NCI-H2081 treated with DMSO at 0.1 percent for 48 hours (cell line): ENCODE data around the gene CHSY1.

Experiments
- DNase-seq: peaks from one replicate; lab custom pipeline; 2025; lab: John Stamatoyannopoulos, UW

CHSY1 gene

DNA sequence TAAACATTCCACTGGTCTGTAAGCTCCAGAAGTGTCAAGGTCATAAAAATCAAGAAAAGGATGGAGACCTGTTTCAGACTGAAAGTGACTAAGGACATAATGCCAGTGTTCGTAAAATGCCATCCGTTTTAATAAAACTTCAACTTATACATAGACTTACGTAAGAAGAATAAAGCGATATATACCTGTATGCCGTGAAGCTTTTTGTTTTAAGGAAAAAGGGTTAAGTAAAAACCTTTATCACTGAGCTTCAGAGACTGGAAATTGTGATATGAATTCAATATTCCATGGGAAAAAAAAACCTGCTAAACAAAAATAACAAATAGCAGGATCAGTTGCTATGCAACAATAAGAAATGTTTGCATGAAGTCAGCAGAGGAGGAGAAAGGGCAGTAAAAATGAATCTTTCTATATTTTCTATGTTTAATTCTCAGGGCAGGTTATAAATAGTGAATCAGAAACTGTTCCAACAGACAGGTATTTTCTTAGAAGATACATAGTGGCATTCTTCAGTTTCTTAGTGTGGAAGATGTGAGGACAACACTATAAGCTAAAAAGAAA is 42.5 kb downstream of the CHSY1 start:
- DNase-seq = no peak

DNA sequence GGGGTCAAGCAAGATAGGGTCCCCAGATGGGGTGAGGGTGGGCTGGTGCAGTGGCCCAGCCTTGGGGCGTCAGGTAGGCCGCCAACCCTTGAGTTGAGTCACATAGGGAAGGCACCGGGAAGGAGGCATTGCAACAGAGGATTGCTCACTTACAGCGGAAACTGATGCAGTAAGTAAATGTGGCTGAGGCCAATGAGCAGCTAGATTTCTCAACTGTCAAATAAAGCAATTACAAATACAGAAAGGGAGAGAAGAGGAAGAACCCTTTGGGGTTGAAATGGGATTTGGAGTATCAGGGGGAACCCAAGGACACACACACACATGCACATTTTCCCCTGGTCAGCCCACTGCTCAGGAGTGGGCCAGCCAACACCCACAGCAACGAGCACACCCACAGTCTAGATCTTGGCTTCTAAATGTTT is 44.0 kb downstream of the CHSY1 start:
- no peak for DNase-seq

DNA sequence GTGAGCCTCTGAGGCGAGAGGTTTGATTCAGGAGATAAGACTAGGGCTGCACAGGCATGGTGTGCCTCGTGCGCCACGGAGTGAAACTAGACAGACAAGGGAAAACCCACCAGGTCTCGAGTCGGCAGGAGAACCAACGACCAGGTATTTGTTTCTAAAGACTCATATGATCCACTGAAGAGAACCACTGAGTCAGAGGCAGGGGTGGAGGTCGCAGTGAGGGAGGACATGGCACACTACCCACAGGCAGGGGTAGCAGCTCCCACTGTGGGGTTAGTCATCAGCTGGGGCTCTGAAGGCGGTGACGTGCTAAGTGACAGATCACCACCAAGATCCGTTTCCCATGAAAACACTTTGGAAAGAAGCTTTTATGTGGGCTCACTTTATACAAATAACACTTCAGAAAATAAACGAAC is 45.7 kb downstream of the CHSY1 start:
- no peak for DNase-seq

DNA sequence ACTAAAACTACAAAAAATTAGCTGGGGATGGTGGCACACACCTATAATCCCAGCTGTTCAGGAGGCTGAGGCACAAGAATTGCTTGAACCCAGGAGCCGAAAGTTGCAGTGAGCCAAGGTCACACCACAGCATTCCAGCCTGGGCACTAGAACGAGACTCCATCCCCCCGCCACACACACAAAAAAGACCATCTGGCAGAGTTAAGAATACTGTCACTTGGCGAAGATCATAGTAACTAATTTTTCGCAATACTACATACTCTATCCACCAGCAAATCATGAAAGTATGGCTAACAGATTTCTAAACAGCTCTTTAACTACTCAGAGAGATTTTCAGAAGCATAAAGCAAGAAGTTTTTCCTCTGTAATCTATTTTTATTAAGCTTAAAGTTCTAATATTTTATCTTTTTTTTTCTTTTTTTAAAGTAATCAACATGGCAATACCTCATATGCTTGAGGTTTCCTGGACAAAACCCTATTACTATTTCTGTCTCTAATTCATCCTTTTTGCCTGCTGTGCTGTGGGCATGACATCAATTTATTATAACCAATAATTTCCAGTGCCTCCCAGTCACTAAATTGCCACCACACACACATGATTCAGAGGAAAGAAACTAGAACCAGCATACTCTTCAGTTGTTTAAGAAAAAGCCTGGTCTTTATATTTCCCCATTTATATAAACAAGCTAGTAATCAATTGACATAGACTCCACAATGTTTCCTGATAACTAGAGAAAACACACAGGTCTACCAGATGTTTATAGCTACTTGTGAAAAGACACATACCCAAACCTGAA is 46.9 kb downstream of the CHSY1 start:
- DNase-seq = no peak

DNA sequence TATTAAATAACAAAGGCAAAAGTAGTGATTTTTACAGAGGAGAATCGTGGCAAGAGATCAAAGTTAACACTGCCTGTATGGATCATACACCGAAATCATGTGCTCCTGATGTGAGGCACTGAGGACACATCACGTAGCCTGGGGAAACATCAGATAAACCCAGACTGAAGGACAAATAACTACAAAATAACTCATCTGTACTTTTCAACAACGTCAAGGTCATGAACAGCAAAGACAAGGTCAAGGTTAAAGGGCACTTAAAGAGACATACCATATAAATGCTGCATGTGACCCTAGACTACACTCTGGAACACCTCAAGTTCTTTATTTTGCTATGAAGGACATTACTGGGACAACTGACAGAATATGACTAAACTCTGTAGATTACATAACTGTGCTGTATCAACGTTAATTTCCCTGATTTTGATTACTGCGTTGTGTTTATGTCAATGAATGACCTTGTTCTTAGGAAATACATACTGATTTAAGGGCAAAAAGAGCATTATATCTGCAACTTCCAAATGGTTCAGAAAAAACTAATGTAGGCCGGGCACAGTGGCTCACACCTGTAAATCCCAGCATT is 48.1 kb downstream of the CHSY1 start:
- no peak for DNase-seq

DNA sequence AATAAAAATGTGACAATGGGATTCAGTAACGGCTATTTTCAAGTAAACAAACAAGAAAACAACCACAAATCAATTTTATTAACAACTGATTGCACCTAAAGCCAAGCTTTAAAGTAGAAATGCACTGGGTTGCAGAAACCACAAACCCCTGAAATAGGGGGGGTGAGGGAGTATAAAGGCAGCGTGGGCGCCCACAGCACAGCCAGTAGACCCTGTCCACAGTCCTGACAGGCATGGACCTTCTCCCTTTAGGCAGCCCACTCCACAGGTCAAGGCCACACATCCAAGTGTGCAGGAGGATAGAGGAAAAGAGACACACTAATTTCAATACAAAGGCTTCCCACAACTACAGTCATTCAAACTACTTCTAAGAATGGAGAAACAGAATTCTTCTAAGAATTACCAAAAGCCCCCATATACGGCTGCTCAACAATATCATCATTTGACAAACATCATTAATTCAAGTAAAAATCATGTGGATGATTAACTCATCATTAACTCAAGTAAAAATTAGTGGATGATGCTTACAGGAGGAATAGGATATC is 48.7 kb downstream of the CHSY1 start:
- DNase-seq = no peak

DNA sequence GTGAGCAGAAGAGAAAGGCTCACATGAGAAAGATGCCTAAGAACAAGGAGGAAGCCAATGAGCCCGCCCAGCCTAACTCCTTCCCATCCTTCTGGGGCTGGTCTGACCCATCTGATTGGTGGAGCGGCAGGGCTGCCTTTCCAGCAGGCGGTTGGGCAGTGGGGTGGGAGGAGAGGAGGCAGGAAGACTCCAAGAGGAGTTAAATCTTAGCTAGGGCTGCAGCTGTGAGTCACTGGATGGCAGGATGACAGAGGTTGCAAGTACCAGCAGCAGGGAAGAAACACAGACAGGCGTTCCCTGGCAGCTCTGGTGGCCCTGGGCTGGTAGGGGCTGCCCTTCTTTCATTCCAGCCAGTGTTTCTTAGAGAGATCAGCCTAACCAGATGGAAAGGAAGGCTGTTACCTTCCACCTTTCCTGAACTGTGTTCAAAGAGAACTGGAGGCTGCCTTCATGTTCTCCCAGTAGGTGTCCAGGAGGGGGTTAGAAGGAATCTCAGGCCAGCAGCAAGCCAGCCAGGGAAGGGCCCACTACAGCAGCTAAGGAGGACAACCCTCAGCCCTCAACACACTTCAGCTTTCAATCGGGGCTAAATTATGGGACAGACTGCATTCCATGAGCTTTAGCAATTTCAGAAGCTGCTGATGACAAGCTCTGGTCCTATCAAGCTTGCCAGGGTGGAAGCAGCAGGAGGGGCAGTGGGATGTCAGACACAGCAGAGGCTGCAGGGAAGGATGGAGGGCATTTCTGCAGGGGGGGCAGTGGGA is 50.3 kb downstream of the CHSY1 start:
- no peak for DNase-seq

DNA sequence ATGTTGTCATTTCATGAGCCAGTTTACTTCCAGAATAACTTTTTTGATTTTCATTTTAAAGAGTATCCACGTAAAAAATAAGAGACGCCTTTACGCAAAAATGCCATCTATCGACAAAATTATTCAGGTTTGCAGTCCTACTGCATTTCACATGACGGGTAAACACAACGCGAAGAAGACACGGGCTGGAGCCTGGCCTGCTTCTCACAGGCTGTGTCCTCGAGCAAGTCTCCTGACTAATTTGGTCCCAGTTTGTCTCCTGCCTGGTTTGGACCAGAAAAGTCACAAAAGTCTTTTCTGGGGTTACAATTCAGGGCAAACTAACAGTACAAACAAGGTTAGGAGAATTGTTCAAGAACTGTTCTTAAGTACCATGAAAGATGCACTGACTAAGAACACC is 51.7 kb downstream of the CHSY1 start:
- no peak for DNase-seq

DNA sequence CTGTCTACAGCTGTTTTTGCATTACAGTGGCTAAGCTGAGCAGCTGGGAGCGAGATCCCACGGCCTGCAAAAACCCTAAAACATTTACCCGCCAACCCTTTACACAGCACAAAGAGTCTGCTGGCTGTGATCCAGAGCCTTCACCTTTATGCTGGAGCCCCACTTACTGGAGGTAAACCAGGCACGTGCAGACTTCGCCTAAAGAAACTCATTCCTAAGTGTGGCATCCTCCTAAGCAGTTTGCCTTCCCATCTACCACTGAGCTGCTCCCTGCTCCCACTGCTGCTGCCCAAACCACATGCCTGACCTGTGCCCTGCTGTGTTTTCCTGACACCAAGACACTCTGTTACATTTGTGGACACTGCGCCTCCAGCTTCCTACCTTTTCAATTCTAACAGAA is 53.0 kb downstream of the CHSY1 start:
- DNase-seq = no peak

DNA sequence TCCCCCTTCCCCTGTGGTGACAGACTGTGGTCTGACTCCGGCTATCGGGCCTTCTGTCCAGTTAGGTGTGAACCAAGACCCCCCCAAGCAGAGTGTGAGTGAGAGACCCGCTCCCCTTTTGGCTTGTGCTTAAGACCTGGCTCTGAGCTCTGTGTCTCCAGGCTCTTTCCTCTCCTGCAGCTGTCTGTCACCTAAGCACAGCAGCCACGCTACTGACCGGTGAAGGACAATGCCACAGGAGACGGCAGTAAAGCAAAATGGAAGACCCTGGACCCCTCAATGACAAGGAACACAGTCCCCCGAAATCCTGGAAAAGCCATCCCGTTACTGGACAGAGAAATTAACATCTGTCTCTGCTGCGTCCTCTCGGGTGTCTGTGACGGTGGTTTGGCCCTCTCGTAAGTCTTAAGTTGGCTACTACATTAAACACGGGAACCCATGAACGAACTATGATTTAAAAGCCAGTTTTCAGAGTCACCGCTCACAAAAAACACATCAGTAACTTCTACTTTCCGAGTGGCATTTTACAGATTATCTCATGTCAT is 53.7 kb downstream of the CHSY1 start:
- no peak for DNase-seq

DNA sequence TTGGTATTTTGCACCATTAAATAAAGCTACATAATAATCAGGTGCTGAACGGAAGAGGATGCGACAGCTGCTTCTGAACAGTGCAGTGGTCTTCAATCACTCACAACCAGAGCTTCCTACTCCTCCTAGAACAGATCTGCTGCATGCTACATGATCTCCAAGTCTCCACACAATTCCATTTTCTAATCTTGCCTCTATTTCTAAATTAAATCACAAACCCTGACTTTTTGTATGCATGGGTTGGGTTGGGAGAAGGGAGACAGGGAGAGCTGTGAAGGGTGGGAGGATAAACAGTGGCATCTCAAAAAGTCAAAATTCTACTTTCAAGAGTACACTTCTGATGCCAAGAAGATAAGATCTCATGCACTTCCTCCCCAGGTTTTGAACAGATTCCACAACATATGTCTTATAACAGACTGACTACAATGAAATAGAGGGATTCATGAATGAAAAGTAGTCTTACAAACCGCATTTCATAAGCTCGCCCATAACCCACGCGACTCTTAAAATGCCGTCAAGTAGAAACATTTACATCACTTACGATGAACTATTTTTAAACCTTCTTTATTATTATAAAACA is 57.2 kb downstream of the CHSY1 start:
- DNase-seq = no peak

DNA sequence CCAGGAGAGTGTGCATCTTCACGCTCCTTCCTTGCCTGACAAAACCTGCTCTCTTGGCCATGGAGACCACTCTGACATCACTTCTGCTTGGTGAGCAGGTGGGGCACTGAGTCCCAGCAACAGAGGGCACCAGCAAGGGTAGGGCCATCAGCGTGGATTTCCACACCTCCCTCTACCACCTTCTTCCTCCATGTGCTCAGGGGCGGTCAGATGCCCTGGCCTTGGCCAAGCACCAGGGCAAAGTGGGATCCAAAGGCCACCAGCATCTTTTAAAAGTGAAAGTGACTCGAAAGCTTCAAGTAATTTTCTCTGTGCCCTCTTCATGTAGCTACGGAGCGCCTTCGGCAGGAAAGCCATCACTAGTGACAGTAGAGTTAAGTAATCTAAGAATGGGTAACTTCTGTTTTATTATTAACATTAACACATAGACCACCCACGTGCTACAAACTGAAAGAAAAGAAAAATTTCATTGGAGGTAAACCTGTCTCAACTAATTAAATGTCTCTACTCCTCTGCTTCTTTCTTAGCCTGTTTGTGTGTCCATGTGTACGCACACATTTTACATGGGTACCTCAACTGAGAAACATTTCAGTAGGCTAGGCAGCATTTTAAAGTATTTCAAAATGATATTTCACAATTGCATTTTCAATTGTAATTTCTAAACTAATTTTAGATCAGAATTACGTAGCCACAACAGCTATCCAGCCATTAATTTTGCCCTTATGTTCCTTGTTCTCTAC is 57.9 kb downstream of the CHSY1 start:
- no peak for DNase-seq

DNA sequence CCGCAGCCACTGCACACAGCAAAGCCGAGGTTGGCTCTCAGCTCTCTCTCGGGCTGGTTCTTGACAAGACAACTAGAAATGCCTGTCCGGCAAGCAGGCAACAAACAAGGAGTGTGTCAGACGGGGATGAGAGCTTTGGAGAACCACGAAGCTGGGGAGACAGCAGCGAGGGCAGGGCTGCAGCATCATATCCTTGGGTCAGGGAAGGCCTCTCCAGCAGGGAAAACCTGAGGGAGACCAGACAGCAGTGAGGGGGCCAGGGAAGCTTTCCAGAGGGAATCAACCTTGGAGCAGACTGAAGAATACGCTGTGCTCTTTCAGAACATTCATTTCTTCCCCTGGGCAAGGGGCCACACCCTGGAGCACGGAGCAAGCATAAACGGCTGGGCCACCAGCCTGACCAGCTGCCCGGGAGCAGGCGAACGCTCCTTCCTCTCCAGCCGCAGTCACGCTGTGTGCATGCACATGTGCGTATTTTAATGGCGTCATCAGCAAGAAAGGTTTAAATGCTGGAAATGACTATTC is 58.7 kb downstream of the CHSY1 start:
- no peak for DNase-seq

DNA sequence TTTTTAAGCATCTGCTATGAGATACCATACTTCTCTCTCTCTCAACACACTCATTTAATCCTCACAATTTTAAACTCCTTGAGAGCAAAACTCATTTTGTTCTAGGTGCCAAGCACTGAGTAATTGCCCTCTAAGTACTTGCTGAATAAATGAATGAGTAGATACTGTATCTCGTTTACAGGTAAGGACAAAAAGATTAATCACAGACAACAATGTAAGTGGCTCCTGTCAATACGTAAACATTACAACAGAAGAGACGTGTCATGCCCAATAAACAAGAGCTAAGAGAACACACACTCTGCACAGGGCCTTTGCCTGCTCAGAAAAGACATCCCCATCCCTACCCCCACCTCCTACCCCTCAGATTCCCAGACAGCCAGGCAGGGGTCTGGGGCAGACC is 59.8 kb downstream of the CHSY1 start:
- no peak for DNase-seq

DNA sequence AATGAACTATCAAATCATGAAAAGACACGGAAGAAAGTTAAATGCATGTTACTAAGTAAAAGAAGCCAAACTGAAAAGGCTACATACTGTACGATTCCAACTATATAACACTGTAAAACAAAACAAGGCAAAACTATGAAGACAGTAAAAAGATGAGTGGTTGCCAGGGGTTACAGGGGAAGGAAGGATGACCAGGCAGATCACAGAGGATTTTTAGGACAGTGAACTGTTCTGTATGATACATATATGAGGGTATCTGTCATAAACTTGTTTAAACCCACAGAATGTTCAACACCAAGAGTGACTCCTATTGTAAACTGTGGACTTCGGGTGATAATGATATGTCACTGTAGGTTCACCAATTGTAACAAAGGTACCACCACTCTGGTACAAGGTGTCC is 60.6 kb downstream of the CHSY1 start:
- DNase-seq = no peak

DNA sequence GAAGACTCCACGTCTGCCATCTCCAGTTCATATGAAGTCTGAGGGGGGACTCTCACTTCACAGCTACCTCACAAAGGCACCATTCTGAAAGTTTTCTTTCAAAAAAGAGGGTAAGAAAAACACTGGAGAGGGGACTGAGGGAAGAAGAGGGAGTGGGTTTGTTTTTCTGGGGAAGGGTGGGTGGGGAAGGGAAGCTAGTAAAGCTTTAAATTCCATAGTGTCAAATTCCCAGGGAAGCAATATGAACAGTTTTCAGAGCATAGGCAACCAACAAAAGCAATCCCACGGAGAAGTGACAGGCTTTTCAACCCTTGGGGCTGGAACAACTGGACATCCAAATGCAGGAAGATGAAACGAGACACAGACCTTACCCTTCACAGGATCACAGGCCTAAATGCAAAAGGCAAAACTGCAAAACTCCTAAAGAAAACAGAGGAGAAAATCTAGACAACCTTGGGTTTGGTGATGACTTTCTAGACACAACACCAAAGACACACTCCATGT is 61.7 kb downstream of the CHSY1 start:
- DNase-seq = no peak

DNA sequence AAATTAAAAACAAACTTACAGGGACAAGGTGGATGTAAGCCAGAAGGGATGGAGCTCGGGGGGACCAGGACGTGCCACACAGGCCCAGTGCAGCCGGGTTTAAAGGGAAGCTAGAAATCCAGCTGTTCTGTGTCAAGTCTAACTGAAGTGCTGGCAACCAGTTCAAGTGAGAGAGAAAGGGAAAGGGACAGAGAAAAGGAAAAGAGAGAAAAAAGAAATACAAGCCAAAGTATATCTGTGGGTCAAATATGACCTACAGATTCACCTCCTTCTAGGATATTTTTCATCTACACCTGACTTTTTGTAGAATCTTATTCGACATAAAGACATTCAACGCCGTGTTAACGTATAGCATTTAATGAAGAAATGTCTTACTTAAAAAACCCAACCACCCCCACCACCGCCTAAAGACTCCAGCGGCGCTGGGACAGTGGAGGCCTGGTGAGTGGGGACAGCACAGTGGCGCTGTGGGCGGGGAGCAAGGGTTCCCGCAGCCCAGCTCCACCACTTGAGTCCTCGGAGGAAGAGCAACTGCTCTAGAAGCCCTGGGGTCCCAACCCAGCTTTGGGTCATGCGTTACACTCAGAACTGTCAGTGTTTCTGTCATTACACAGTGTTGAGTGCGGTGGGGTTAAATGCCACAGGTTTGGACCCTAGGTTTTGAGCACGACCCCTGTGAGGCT is 62.3 kb downstream of the CHSY1 start:
- no peak for DNase-seq

DNA sequence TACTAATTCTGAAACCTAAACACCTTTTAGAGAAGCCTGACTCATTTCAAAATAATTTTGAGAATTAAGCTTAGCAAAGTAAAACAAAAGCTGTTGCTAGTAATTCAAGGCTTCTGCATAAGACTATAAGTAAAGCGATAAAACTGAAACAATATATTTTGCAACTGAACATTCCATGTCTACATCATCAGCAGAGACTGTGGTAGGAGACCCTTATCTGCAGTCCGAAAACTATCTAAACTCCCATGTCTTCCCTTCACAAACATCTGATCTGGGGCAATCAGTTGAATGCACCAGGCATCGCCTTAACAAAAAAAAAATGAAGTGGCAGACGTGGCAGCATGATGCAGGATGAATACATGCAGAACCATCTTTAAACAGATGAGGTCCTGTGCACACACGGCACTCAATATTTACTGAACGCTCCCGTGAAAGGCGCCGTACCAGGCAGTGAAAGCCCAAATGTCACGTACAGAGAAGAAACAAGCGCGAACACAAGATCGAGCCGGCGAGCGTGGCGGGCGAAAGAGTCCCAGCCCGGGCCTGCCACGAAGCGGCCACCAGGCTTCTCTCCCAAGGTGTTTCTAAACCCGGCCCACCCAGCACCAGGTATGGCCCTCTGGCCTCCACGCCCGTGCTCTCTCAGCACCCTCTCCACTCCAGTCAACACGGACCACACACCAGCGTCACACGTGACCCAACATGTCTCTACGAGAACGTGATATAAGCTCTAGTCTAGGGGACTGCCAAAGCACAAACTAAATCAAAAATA is 63.0 kb downstream of the CHSY1 start:
- no peak for DNase-seq
